CD4-positive, alpha-beta T cell treated with Interleukin-21 for 1 hour (primary cell): Measurements from ENCODE around the gene EPHB6.

Experiments
- DNase-seq: peaks from one replicate; pipeline ENCODE4 v3.0.0-alpha.2; 2020

The EPHB6 gene

GRCh38 chr7:142881586-142882337 is 26.9 kb downstream of the EPHB6 start:
- no peak for DNase-seq

DNA sequence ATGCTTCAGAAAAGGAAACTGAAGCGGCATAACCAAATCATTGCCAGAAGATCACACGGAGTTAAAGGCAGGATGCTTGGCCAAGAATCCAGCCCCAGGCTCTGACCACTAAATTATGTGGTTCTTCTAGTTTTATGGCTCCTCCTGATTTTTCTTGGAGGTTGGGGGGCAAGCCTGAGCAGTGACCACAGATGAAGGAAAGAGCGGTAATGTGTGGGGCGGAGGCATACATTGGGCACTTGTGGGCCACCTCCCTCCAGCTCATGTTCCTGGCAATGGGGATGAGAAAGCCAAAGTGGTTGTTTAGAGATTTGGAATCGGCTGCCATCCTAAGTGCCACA is 27.4 kb downstream of the EPHB6 start:
- no peak for DNase-seq

DNA sequence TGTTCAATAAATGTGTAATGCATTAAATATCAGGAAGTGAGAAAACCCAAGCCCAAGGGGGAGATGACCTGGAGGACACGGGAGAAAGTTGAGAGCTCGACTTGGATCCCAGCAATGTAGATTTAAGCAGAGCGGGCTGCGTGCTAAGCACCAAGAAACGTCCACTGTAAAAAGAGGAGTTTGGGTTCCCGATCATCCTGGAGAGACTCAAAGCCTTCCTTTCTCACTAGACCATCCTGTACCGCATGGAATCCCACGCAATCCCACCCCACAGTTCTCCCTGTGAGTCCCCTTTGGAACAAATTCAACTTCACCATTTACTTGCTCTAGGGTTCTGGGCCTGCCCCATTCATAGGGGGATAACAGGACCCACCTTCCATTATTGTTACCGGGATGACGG is 28.3 kb downstream of the EPHB6 start:
- DNase-seq: no peak

- no peak for DNase-seq
These were observed 28.9 kb downstream of the EPHB6 start for GRCh38 chr7:142883571-142884285.

DNA sequence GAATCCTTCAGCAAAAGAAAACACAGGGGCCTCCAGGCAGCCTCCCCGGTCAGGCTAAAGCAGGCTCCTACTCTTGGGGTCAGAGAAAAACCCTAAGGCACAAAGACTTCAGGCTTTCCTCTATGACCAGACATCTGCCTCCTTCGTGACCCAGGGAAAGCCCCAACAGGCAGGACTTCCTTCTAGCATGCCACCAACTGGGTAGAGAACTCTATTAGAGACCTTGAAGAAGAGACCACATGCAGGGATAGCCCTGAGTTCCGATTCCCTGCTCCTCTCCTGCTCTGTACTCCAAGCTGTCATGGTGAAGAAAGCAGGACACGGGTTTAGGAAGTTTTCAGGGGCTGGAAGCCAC is 29.4 kb downstream of the EPHB6 start:
- DNase-seq: no peak

DNA sequence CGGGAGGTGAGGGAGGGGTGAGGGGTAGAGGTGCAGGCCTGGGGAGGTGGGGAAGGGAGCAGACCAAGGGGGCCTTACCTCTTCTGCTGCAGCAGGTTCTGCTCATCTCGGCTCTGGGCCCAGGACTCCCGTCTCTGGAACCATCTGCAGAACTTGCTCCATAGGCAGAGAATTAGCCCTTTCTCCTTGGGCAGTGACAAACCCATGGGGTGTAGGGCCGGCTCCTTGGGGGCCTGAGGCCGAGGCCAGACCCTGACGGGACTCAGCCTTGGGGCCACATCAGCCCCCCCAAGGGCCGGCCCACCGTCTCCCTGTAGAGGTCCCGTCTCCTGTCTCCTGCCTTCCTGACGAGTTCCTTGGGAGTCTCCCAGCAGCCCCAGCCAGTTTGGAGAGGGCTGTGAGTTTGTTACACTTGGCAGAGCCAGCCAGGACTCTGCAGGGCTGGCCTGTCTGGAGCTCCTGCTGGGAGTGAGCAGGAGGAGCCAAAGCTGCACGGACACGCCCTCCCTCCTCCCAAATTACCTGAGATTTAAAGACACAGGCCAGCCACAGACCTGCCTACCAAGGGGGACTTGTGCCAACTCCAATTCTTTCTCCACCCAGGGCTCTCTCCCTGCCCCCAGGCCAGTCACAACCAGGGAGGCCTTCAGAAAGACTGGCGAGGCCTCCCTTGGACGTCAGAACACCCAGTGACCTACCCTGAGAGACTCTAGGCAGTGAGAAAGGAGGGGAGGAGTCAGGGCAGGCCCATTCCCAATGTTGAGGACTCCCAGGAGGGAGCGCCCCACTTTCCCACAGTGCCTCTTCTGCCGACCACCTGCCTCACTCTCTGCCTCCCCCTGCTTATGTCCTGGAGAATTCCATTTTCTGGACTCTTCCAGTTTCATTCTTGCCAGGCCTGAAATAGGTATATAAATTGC is 30.7 kb downstream of the EPHB6 start, which contains the start of gene TRPV6:
TRPV6 (minus strand) TSS at position 435 of the 920 bp plus-strand sequence.
- no peak for DNase-seq

- no peak for DNase-seq
These were observed 32.0 kb downstream of the EPHB6 start for GRCh38 chr7:142886866-142887265.

GRCh38 chr7:142887282-142888015 is 32.6 kb downstream of the EPHB6 start:
- DNase-seq: no peak

DNA sequence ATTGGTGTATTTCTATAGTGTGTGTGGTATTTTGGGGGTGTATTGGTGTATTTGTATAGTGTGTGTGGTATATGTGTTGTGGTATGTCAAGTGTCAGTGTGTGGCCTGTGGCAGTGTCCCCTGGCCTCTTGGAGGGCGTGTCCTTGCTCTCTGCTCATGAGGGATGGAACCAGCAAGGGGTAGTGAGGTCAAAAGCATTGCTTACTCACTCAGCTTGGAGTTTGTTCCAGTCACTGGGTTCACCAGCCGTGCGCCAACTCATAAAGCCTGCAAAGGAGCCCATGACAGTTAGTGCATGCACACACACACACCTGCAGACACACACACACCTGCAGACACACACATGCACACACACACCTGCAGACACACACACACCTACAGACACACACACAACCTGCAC is 34.9 kb downstream of the EPHB6 start:
- no peak for DNase-seq

GRCh38 chr7:142890874-142891485 is 36.1 kb downstream of the EPHB6 start:
- DNase-seq: no peak

DNA sequence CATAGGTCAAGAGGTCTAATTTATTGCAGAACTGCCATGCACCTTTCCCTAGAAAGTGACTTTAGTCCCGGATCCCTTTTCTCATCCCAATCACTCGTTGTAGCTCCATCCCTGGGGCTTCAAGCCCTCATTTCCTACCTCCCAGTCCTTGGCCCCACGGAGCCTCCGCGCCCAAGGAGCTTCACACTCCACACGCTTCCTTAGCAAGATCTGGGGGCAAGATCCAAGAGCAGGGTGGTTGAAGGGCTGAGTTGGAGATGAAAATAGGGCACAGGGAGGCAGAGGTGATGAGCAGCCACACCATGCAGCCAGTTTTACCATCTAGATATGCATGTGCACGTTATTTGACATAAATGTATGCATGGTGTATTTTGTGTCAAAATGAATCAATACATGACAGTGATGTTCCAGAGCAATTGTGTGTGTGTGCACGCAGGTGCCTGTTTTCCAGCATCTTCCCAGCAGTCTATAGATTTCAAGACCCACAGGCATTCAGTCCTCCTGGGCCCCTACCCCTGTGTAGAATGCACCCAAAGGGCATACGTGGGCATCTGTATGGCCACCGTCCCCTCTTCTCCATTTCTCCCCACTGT is 36.7 kb downstream of the EPHB6 start:
- no peak for DNase-seq

- DNase-seq: no peak
These were observed 38.1 kb downstream of the EPHB6 start for GRCh38 chr7:142892951-142893350.

DNA sequence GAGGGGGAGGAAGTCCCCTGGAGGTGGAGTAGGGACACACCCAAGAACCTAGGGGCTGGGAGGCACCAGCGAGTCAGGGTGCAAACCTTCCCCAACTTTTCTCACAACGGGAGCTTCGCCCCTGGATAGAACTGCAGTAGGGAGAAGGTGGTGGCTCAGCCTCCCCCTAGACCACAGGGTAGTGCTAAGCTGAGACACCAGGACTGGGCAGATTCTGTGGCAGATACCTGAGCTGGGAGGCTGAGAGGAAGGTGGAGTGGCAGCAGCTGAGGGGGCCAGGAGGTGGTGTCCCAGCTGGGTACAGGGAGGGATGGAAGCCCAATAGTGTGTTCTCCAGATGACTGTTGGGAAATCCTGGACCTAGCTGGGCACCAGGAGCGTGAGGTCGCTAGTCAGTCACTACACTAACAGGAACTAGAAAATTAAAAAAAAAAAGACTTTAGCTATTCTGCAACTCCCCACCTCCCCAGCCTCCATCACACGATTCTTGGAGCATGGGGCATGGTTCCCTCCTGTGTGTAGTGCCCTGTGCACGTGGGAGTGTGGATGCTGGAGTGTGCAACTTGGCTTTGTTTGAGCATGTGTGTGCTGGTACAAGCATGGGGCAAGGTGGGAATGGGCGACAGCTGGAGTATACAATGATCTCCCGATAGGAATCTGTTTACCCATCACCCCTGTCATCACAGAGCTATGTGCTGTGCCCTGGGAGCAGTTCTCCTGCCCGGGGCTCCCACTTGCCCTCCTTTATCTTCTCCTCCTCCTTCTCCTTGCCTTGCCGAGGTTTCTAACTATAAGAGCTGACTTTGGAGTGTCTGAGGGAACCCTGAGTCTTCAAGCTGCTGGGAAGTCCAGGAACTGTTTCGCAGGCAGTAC is 39.5 kb downstream of the EPHB6 start:
- DNase-seq: no peak

- DNase-seq: no peak
These were observed 40.2 kb downstream of the EPHB6 start for GRCh38 chr7:142894985-142895593.

DNA sequence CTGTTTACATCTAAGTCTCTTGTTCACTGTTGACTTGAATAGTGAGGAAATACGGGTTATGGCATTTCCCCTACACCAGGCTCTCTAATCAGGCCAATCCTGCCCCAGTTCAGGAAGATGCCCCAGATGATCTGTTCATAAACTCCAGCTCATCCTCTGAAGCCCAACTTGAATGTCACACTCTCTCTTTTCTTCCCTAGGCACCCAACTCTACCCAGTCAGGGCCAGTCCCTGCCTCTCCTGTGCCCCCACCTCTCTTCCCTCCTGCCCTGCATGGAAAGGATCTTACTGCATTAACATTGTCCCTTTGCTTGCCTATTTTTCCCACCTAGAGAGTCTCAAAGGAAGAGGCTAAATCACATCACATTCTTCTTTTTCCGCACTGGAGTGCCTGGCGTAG is 41.3 kb downstream of the EPHB6 start:
- DNase-seq: no peak

DNA sequence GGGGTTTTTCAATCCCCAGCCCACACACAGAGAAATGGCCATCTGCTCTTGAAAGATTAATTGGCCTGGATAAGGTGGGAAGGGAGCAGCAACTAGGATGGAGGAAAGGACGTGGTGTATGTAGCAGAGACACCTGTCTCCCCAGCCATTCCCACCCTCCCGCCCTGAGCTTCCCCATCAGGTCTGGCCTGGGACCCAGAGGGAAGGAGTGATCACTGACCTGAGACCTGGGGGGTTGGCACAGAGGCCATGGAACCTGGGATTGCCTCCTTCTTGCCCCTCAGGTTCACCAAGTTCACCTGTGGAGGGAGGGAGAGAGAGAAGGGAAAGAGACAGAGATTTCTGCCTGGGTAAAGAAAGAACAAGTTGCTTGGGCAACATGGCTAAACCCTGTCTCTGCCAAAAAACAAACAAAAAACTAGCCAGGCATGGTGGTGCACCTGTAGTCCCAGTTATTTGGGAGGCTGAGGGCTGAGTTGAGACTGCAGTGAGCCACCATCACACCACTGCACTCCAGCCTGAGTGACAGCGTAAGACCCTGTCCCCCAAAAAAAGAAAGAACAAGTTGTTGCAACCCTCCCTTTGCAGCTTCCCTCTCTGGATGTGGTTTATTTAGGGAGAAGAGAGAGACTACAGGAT is 42.0 kb downstream of the EPHB6 start:
- DNase-seq: no peak

GRCh38 chr7:142897691-142898090 is 42.8 kb downstream of the EPHB6 start:
- DNase-seq: no peak

- no peak for DNase-seq
These were observed 43.7 kb downstream of the EPHB6 start for GRCh38 chr7:142898377-142899170.

DNA sequence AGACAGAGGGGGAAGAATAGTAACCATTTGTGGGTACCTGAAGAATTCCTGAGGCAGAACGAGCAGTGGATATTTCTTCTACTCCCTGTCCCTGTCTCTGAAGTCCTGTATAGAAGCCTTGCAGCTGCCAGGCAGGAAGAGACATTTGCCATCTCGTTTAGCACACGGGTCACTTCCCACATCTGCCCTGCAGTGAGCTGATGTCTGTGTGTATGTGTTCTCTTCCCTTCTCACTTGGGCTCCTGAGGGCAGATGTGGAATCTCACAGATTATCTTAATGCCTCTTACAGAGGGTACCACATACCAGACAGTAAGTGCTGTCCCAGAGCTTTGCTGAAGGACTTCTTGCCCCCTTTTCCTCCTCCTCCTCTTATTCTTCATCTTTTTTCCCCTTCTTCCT is 44.8 kb downstream of the EPHB6 start:
- DNase-seq: no peak
